GM23338 (cell line): ENCODE results near the gene PXK. TPM values are rescaled to one million over a fixed set of nuclear protein-coding genes. Genes with fewer than 3 reads are reported as not detected.
"Not testable (repeated sequence)": the region's sequence is repeated elsewhere in the genome, so short reads cannot be mapped to it uniquely, and the experiment has no call there.

Experiments used
- ATAC-seq: fragments of 200-7000 bp; cut with Tn5 transposase; 3 replicates; pipeline ENCODE4 v1.9.1; 2020
- DNase-seq: peaks from one replicate; pipeline ENCODE4 v3.0.0-alpha.2; 2015; ENCODE audit warnings: low spot score
- H2AFZ ChIP-seq: fragments of 200-600 bp; sonication (generic); 2 replicates; pipeline ENCODE4 v1.8.0; 2016; ENCODE audit warnings: antibody characterized with exemption, mild to moderate bottlenecking, moderate library complexity
- H3F3A ChIP-seq: fragments of 200-600 bp; sonication (generic); replicated peaks from 2 replicates; pipeline ENCODE4 v1.8.0; 2017; ENCODE audit warnings: antibody characterized with exemption, mixed run types, low read depth
- H3K27ac ChIP-seq: fragments of 200-600 bp; sonication (generic); 2 replicates; pipeline ENCODE4 v1.6.1; 2016; ENCODE audit warnings: low read depth
- H3K27me3 ChIP-seq: fragments of 200-600 bp; sonication (generic); 2 replicates; pipeline ENCODE4 v1.8.0; 2016; ENCODE audit warnings: mild to moderate bottlenecking, mixed run types, moderate library complexity; ENCODE audit not compliant: insufficient read depth
- H3K36me3 ChIP-seq: fragments of 200-600 bp; sonication (generic); 2 replicates; pipeline ENCODE4 v1.8.0; 2016; ENCODE audit warnings: mild to moderate bottlenecking; ENCODE audit not compliant: insufficient read depth
- H3K4me1 ChIP-seq: fragments of 200-600 bp; sonication (generic); 2 replicates; pipeline ENCODE4 v1.8.0; 2016; ENCODE audit warnings: mild to moderate bottlenecking, moderate library complexity; ENCODE audit not compliant: insufficient read depth
- H3K4me2 ChIP-seq: fragments of 200-600 bp; sonication (generic); 2 replicates; pipeline ENCODE4 v1.7.1; 2017; ENCODE audit warnings: mixed run types
- H3K4me3 ChIP-seq: fragments of 200-600 bp; sonication (generic); 2 replicates; pipeline ENCODE4 v1.6.1; 2016; ENCODE audit warnings: mixed run types
- H3K79me2 ChIP-seq: fragments of 200-600 bp; sonication (generic); replicated peaks from 2 replicates; pipeline ENCODE4 v1.8.0; 2017; ENCODE audit warnings: mild to moderate bottlenecking; ENCODE audit not compliant: insufficient read depth
- H3K9me2 ChIP-seq: fragments of 200-600 bp; sonication (generic); 2 replicates; pipeline ENCODE4 v1.8.0; 2017; ENCODE audit not compliant: insufficient read depth
- H4K20me1 ChIP-seq: fragments of 200-600 bp; sonication (generic); replicated peaks from 2 replicates; pipeline ENCODE4 v1.8.0; 2017; ENCODE audit warnings: mild to moderate bottlenecking; ENCODE audit not compliant: insufficient read depth
- H3K27ac Mint-ChIP-seq: 2 replicates; pipeline ENCODE4 v1.8.0; 2020; ENCODE audit warnings: inconsistent platforms, mild to moderate bottlenecking, moderate library complexity, mixed read lengths
- H3K27me3 Mint-ChIP-seq: 3 replicates; pipeline ENCODE4 v1.8.0; 2022; ENCODE audit warnings: low read depth, mild to moderate bottlenecking, moderate library complexity, mixed read lengths, inconsistent platforms; ENCODE audit not compliant: insufficient read depth, poor library complexity
- H3K36me3 Mint-ChIP-seq: 3 replicates; pipeline ENCODE4 v1.8.0; 2021; ENCODE audit warnings: low read depth, mild to moderate bottlenecking, inconsistent platforms, moderate library complexity, mixed read lengths
- H3K4me1 Mint-ChIP-seq: 3 replicates; pipeline ENCODE4 v1.8.0; 2020; ENCODE audit warnings: mild to moderate bottlenecking, inconsistent platforms, mixed read lengths
- H3K4me3 Mint-ChIP-seq: 3 replicates; pipeline ENCODE4 v1.8.0; 2021; ENCODE audit warnings: moderate library complexity, mild to moderate bottlenecking, inconsistent platforms, mixed read lengths
- H3K9me3 Mint-ChIP-seq: 3 replicates; pipeline ENCODE4 v1.8.0; 2020; ENCODE audit warnings: moderate library complexity, mild to moderate bottlenecking, inconsistent platforms, mixed read lengths
- CREB1 ChIP-seq: fragments of 250-450 bp; sonication (Bioruptor Pico); IDR thresholded peaks from 2 replicates; pipeline ENCODE4 v1.5.0; 2020; ENCODE audit warnings: low read depth, mild to moderate bottlenecking, moderate library complexity
- ETS1 ChIP-seq: IDR thresholded peaks from 2 replicates; pipeline ENCODE4 v1.6.1; 2016; ENCODE audit warnings: antibody characterized with exemption
- EZH2 ChIP-seq: fragments of 200-600 bp; sonication (generic); IDR thresholded peaks from one replicate; pipeline ENCODE4 v1.8.0; 2017; ENCODE audit warnings: antibody characterized with exemption, mild to moderate bottlenecking, low read depth; ENCODE audit not compliant: unreplicated experiment
- JUNB ChIP-seq: IDR thresholded peaks from one replicate; pipeline ENCODE4 v1.6.1; 2016; ENCODE audit warnings: antibody characterized with exemption; ENCODE audit not compliant: unreplicated experiment
- POLR2AphosphoS5 ChIP-seq: IDR thresholded peaks from 2 replicates; pipeline ENCODE4 v1.6.1; 2016; ENCODE audit warnings: antibody characterized with exemption, low read depth
- ZNF331 ChIP-seq: fragments of 250-450 bp; sonication (Bioruptor Pico); IDR thresholded peaks from 2 replicates; pipeline ENCODE4 v1.5.0; 2020; ENCODE audit warnings: low read depth, mild to moderate bottlenecking, moderate library complexity
- polyA plus RNA-seq: library from polyadenylated mRNA; unstranded; fragments of >200 nt; fragmentation: Nextera tagmentation; extraction: Ambion mirVana; gene quantifications from 2 replicates; pipeline ENCODE4 v1.2.1, GENCODE V29; 2016
- total RNA-seq: library from RNA; depleted of rRNA; stranded (reverse); fragments of >200 nt; shearing (Covaris generic); gene quantifications from 2 replicates; pipeline ENCODE4 v1.2.3, GENCODE V29; 2014
- TF ChIP-seq, protein P1 (sequence below): fragments of 250-450 bp; sonication (Bioruptor Pico); IDR thresholded peaks from 2 replicates; pipeline ENCODE4 v1.5.0; 2020; ENCODE audit warnings: mild to moderate bottlenecking, moderate library complexity

PXK gene
- total and polyA plus RNA-seq, 2 experiments from 2014 or later: 6.4 to 6.5 TPM

DNA sequence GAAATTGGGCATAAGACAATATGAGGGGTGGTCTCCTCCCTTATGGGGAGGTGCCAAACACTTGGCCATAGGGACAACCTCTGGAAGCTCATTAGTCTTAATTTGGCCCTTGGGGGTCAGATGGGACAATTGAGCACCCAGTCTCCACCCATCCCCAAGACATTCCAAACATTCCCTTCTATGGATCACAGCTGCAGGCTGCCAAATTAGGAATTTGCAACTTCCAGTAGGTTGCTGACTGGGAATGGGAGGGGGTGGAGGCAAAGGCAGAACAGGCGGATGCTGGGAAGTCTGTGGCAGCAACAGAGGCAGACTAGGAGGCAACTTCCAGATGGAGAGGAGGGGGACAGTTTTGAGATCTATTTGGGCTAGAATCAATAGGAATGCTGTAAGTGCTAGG lies 102.3 kb downstream of the PXK start (continued):
- TF ChIP-seq ETS1 (0 out of 2 replicates have a peak, but pooled peaks have one; percentile 14), POLR2AphosphoS5 (peak; percentile 30), EZH2 (no peak)

GRCh38 chr3:58437276-58437675 lies 104.6 kb downstream of the PXK start:
- H3K4me1 Mint-ChIP-seq: peaks cover 63% of the 10 kb centered on the region
- peaks cover 11% of the 10 kb centered on the region for H3K79me2 ChIP-seq
- not testable (repeated sequence) for H3K27me3 ChIP-seq, H3K36me3 Mint-ChIP-seq, H3K4me3 ChIP-seq, H2AFZ ChIP-seq, H3K9me2 ChIP-seq, ATAC-seq, H3K36me3 ChIP-seq, H3K4me3 Mint-ChIP-seq, H3K9me3 Mint-ChIP-seq, H4K20me1 ChIP-seq, H3K4me2 ChIP-seq, H3F3A ChIP-seq
- H3K4me1 ChIP-seq: peaks cover 50% of the 10 kb centered on the region
- peak overlapping the region; percentile 89 for H3K27ac ChIP-seq
- DNase-seq: peak; percentile 35
- H3K27ac Mint-ChIP-seq: peak overlapping the region; percentile 95
- H3K27me3 Mint-ChIP-seq: peaks cover 15% of the 10 kb centered on the region

- ATAC-seq, H3K9me2 ChIP-seq, H3F3A ChIP-seq, H3K27me3 ChIP-seq, H3K27me3 Mint-ChIP-seq, H3K4me3 Mint-ChIP-seq, H3K9me3 Mint-ChIP-seq, H4K20me1 ChIP-seq, H3K36me3 ChIP-seq, H3K27ac Mint-ChIP-seq, H3K4me2 ChIP-seq, H3K79me2 ChIP-seq, H3K4me3 ChIP-seq, DNase-seq, H3K27ac ChIP-seq, H3K36me3 Mint-ChIP-seq: not testable (repeated sequence)
- H3K4me1 ChIP-seq: peaks cover 38% of the 10 kb centered on the region
- peaks cover 48% of the 10 kb centered on the region for H3K4me1 Mint-ChIP-seq
- H2AFZ ChIP-seq: peak overlapping the region; percentile 54; the same call in 1 of the 2 replicates
Observed at GRCh38 chr3:58440996-58441355, 108.3 kb downstream of the PXK start.

DNA sequence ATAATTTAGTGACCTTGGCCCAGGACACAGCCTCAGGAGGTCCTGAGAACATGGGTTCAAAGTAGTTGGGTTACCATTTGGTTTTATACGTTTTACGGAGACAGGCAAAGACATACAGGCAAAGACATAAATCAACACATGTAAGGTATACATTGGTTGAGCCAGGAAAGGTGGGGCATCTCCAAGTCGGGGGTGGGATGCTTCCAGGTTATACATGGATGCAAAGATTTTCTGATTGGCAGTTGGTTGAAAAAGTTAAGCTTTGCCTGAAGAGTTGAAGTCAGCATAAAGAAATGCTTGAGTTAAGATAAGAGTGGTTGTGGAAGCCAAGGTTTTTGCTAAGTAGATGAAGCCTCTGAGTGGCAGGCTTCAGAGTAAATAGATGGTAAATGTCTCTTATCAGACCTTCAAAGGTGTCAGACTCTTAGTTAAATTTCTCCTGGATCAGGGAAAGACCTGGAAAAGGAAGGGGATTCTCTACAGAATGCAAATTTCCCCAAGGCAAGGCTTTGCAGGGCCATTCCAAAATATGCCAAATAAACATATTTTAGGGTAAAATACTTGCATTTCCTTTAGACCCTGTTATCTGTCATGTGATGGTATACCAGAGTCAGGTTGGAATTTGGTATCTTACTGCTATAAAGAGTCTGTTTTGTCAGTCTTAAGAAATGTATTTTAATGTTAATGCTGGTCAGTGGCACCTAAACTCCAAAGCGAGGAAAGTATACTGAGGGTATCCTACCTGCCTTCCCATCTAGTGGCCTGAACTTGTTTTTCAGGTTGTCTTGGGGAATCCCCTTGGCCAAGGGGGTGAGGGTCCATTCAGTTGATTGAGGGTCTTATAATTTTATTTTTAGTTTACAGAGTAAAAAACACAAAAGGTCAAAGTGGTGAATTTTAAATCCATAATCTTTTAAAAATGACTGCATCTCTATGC lies 109.1 kb downstream of the PXK start:
- Histone ChIP-seq H3F3A (no peaks in the 10 kb centered on the region), H3K9me2 (0 out of 2 replicates have a peak, but pooled peaks cover 6% of the 10 kb centered on the region), H2AFZ (peak overlapping the region; percentile 35; the same call in 1 of the 2 replicates), H4K20me1 (no peaks in the 10 kb centered on the region), H3K27ac (peak overlapping the region; percentile 21; the same call in 1 of the 2 replicates), H3K79me2 (no peaks in the 10 kb centered on the region), H3K4me2 (peak overlapping the region; percentile 13; the same call in 1 of the 2 replicates), H3K4me1 (peaks cover 32% of the 10 kb centered on the region), H3K36me3 (no peaks in the 10 kb centered on the region), H3K27me3 (no peaks in the 10 kb centered on the region), H3K4me3 (no peak overlapping the region)
- Mint-ChIP-seq H3K27ac (no peak overlapping the region), H3K36me3 (no peaks in the 10 kb centered on the region), H3K4me3 (no peak overlapping the region), H3K9me3 (no peaks in the 10 kb centered on the region), H3K27me3 (peaks cover 4% of the 10 kb centered on the region), H3K4me1 (peaks cover 42% of the 10 kb centered on the region)
- ATAC-seq (peak; percentile 84), DNase-seq (peak; percentile 47)
- no peak for TF ChIP-seq ZNF331 (CRISPR knock-in tag)
- no peak for TF ChIP-seq JUNB
- TF ChIP-seq, protein P1, sequence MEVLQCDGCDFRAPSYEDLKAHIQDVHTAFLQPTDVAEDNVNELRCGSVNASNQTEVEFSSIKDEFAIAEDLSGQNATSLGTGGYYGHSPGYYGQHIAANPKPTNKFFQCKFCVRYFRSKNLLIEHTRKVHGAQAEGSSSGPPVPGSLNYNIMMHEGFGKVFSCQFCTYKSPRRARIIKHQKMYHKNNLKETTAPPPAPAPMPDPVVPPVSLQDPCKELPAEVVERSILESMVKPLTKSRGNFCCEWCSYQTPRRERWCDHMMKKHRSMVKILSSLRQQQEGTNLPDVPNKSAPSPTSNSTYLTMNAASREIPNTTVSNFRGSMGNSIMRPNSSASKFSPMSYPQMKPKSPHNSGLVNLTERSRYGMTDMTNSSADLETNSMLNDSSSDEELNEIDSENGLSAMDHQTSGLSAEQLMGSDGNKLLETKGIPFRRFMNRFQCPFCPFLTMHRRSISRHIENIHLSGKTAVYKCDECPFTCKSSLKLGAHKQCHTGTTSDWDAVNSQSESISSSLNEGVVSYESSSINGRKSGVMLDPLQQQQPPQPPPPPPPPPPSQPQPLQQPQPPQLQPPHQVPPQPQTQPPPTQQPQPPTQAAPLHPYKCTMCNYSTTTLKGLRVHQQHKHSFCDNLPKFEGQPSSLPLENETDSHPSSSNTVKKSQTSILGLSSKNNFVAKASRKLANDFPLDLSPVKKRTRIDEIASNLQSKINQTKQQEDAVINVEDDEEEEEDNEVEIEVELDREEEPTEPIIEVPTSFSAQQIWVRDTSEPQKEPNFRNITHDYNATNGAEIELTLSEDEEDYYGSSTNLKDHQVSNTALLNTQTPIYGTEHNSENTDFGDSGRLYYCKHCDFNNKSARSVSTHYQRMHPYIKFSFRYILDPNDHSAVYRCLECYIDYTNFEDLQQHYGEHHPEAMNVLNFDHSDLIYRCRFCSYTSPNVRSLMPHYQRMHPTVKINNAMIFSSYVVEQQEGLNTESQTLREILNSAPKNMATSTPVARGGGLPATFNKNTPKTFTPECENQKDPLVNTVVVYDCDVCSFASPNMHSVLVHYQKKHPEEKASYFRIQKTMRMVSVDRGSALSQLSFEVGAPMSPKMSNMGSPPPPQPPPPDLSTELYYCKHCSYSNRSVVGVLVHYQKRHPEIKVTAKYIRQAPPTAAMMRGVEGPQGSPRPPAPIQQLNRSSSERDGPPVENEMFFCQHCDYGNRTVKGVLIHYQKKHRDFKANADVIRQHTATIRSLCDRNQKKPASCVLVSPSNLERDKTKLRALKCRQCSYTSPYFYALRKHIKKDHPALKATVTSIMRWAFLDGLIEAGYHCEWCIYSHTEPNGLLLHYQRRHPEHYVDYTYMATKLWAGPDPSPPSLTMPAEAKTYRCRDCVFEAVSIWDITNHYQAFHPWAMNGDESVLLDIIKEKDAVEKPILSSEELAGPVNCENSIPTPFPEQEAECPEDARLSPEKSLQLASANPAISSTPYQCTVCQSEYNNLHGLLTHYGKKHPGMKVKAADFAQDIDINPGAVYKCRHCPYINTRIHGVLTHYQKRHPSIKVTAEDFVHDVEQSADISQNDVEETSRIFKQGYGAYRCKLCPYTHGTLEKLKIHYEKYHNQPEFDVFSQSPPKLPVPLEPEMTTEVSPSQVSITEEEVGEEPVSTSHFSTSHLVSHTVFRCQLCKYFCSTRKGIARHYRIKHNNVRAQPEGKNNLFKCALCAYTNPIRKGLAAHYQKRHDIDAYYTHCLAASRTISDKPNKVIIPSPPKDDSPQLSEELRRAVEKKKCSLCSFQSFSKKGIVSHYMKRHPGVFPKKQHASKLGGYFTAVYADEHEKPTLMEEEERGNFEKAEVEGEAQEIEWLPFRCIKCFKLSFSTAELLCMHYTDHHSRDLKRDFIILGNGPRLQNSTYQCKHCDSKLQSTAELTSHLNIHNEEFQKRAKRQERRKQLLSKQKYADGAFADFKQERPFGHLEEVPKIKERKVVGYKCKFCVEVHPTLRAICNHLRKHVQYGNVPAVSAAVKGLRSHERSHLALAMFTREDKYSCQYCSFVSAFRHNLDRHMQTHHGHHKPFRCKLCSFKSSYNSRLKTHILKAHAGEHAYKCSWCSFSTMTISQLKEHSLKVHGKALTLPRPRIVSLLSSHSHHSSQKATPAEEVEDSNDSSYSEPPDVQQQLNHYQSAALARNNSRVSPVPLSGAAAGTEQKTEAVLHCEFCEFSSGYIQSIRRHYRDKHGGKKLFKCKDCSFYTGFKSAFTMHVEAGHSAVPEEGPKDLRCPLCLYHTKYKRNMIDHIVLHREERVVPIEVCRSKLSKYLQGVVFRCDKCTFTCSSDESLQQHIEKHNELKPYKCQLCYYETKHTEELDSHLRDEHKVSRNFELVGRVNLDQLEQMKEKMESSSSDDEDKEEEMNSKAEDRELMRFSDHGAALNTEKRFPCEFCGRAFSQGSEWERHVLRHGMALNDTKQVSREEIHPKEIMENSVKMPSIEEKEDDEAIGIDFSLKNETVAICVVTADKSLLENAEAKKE: no peak
- TF ChIP-seq CREB1 (CRISPR knock-in tag): no peak
